ENCODE results near the gene MX2.

GRCh38 chr21:41411449-41412089 lies 49.7 kb downstream of the MX2 start:
- TF ChIP-seq CTCF (conservative IDR thresholded peaks at IDR 0.05 in 1 of 2, IDR thresholded peaks at IDR 0.05 in 1 of 2; ENCODE audit: low read depth in 1 of 2, low read length in 2 of 2) (no peak), EZH2 (IDR thresholded peaks at IDR 0.05; ENCODE audit: low read length, missing control alignments) (no peak)

All from fibroblast of lung (primary cell).